IPS DF 6.9 (cell line): Measurements from ENCODE around the gene GNG12.

Experiments used
- DNase-seq: peaks from one replicate; pipeline ENCODE4 v3.0.0-alpha.2; 2013; ENCODE audit warnings: low read depth, low spot score
- H3K27ac ChIP-seq: one replicate; pipeline ENCODE4 v1.5.1; 2013; ENCODE audit warnings: low read length, control low read depth
- H3K27me3 ChIP-seq: 2 replicates; pipeline ENCODE4 v1.6.1; 2013; ENCODE audit warnings: mild to moderate bottlenecking, low read length; ENCODE audit not compliant: control insufficient read depth, insufficient read depth
- H3K36me3 ChIP-seq: 2 replicates; pipeline ENCODE4 v1.6.1; 2013; ENCODE audit warnings: low read length; ENCODE audit not compliant: control insufficient read depth, insufficient read depth
- H3K4me1 ChIP-seq: 2 replicates; pipeline ENCODE4 v1.6.1; 2013; ENCODE audit warnings: low read length; ENCODE audit not compliant: control insufficient read depth, insufficient read depth
- H3K4me3 ChIP-seq: 2 replicates; pipeline ENCODE4 v1.5.1; 2013; ENCODE audit warnings: mild to moderate bottlenecking, low read length
- H3K9me3 ChIP-seq: 2 replicates; pipeline ENCODE4 v1.6.1; 2013; ENCODE audit warnings: low read length, inconsistent platforms; ENCODE audit not compliant: control insufficient read depth, insufficient read depth
- WGBS: extraction: QIAGEN DNeasy Blood & Tissue Kit; methylation state at CpG from one replicate; pipeline ENCODE4 v1.1.7; 2013; ENCODE audit warnings: mixed read lengths, missing lambda C conversion rate; ENCODE audit not compliant: insufficient read length, insufficient coverage; 5-methylcytosine and 5-hydroxymethylcytosine counted together

The GNG12 gene

GRCh38 chr1:67788904-67789303, 44.4 kb downstream of the GNG12 start:
- no peaks in the 10 kb centered on the region for H3K9me3 ChIP-seq
- peaks cover 4% of the 10 kb centered on the region for H3K4me1 ChIP-seq
- H3K27me3 ChIP-seq, result no peaks in the 10 kb centered on the region
- H3K4me3 ChIP-seq, result no peak overlapping the region
- no peak overlapping the region for H3K27ac ChIP-seq
- no peak for DNase-seq
- WGBS, result no CpG with 5 or more reads among the region's 7 CpGs
- no peaks in the 10 kb centered on the region for H3K36me3 ChIP-seq

DNA sequence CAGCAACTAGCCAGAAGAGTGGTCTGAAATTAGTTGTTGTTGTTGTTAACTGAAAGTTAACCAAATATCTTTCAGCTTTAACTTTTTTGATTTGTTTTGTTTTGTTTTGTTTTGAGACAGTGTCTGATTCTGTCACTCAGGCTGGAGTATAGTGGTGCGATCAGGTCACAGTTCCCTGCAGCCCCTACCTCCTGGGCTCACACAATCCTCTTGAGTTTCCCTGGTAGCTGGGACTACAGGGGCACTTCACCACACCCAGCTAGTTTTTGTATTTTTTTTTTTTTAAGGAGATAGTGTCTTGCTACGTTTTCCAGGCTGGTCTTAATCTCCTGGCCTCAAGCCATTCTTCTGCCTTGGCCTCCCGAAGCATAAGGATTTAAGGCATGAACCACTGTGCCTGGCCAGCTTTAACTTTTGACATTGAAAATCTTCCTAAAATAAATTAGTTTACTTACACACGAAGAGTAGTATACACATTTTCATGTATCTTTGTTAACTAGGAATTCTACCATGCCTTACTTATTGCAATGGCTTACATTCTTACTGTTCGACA, 45.0 kb downstream of the GNG12 start:
- Histone ChIP-seq H3K9me3 (no peaks in the 10 kb centered on the region), H3K4me3 (no peak overlapping the region), H3K27me3 (no peaks in the 10 kb centered on the region), H3K36me3 (no peaks in the 10 kb centered on the region), H3K4me1 (peaks cover 4% of the 10 kb centered on the region), H3K27ac (no peak overlapping the region)
- no peak for DNase-seq
- WGBS, result no CpG with 5 or more reads among the region's 5 CpGs

GRCh38 chr1:67787746-67788145, 45.5 kb downstream of the GNG12 start:
- Histone ChIP-seq H3K36me3 (no peaks in the 10 kb centered on the region), H3K9me3 (no peaks in the 10 kb centered on the region), H3K4me3 (no peak overlapping the region), H3K4me1 (peaks cover 4% of the 10 kb centered on the region), H3K27me3 (no peaks in the 10 kb centered on the region), H3K27ac (no peak overlapping the region)
- no peak for DNase-seq
- WGBS, result no CpG with 5 or more reads among the region's 2 CpGs

DNA sequence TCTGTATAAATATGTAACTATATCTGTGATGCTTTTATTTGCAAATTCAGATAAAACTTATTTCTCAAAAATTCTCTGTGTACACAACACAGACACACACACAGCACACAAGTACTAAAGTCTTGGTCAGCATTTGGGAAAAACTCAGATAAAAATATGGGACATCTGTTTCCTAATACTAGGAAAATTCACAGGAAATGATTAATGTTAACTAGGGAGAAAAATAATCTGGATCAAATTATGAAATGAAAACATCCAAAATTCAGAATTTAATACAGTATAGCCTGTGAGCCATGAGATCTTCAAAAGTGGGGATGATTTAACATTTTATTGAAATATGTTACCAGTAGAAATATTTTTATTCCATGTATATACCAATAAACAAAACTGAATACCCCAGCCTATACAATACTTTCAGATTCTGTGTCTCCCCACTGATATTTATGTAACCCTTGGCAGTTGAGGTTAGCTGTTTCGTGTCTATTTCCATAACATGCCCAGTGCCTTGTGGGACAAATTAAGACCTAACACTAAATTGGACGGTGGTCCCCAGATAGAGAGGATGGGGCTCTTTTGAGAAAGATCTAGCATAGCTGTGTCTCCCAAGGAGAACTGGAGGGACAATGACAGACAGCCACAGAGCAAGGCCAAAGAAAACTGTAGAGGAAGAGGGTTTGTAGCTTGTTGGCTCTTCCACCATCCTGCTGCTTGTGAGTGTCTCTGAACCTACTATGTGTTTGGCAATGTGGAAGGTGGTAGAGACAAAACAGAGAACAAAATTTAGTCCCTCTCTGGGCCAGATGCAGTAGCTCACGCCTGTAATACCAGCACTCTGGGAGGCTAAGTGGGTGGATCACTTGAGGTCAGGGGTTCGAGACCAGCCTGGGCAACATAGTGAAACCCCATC, 47.2 kb downstream of the GNG12 start:
- no CpG with 5 or more reads among the region's 4 CpGs for WGBS
- H3K27ac ChIP-seq, result no peak overlapping the region

DNA sequence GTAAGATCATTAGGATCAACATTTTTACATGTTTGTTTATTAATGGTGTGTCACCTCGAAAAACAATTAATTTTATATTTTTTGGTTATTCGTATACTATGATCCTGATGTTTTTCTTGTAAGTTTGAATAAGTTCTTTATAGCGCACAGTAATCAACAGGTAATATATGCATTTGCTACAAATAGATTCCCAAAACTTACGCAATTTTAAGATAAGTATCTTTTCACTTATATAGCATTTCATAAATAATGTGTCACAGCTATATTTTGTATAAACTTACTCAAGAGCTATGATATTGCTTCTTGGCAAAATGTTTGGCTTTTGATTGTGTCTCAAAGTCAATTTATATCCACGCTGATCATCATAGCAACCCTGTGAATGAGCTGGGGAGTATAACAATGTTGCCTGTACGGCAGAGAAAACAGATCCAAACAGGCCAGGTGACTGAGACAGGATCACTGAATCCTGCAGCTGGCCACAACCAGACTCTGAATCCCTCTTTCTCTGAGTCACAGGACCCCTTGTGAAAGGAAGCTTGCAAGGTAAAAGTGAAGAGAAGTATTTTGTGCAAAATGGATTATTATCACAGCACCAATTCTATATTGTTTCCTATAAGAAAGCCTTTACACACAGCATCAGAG, 48.6 kb downstream of the GNG12 start:
- Histone ChIP-seq H3K27ac (no peak overlapping the region), H3K27me3 (no peaks in the 10 kb centered on the region), H3K4me3 (no peak overlapping the region), H3K9me3 (no peaks in the 10 kb centered on the region), H3K36me3 (no peaks in the 10 kb centered on the region), H3K4me1 (no peaks in the 10 kb centered on the region)
- WGBS, result no CpG with 5 or more reads among the region's 6 CpGs
- no peak for DNase-seq

More for the DNA sequence above, 47.2 kb downstream of the GNG12 start:
- H3K4me3 ChIP-seq, result no peak overlapping the region
- no peaks in the 10 kb centered on the region for H3K27me3 ChIP-seq
- no peak for DNase-seq
- H3K36me3 ChIP-seq, result no peaks in the 10 kb centered on the region
- H3K4me1 ChIP-seq, result no peaks in the 10 kb centered on the region
- H3K9me3 ChIP-seq, result no peaks in the 10 kb centered on the region

- Histone ChIP-seq H3K27me3 (no peaks in the 10 kb centered on the region), H3K9me3 (no peaks in the 10 kb centered on the region), H3K4me1 (no peaks in the 10 kb centered on the region), H3K36me3 (no peaks in the 10 kb centered on the region), H3K4me3 (no peak overlapping the region), H3K27ac (no peak overlapping the region)
- WGBS, result no CpG with 5 or more reads among the region's 2 CpGs
- no peak for DNase-seq
These were observed 52.6 kb downstream of the GNG12 start for GRCh38 chr1:67780637-67781036.

DNA sequence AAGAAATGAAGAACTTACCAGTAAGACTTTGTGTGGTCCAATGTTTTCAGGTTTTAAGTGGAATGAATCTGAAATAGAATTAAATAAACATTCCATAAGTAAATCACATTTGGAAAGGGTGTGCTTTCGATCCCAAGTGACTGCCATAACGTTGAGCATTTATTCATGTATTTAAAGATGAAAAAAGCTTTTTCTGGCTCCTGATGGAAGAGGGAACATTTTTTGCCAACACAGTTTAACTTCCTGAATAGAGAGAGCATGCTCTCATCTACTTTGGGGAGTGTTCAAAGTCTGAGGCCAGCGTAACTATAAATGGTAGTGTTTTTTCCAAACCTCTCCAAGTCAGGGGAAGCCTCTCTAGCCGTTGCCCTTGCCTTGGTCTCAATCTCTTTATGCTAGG, 55.8 kb downstream of the GNG12 start:
- Histone ChIP-seq H3K27me3 (no peaks in the 10 kb centered on the region), H3K27ac (no peak overlapping the region), H3K4me1 (no peaks in the 10 kb centered on the region), H3K9me3 (no peaks in the 10 kb centered on the region), H3K4me3 (no peak overlapping the region), H3K36me3 (no peaks in the 10 kb centered on the region)
- DNase-seq, result no peak
- WGBS, result no CpG with 5 or more reads among the region's 4 CpGs

GRCh38 chr1:67777016-67777415, 56.3 kb downstream of the GNG12 start:
- Histone ChIP-seq H3K27me3 (no peaks in the 10 kb centered on the region), H3K27ac (no peak overlapping the region), H3K4me1 (no peaks in the 10 kb centered on the region), H3K36me3 (no peaks in the 10 kb centered on the region), H3K9me3 (no peaks in the 10 kb centered on the region), H3K4me3 (no peak overlapping the region)
- no peak for DNase-seq

GRCh38 chr1:67773462-67773861, 59.8 kb downstream of the GNG12 start:
- H3K27ac ChIP-seq, result no peak overlapping the region
- no peak overlapping the region for H3K4me3 ChIP-seq
- no CpG with 5 or more reads among the region's 4 CpGs for WGBS
- H3K9me3 ChIP-seq, result no peaks in the 10 kb centered on the region
- H3K36me3 ChIP-seq, result no peaks in the 10 kb centered on the region
- H3K4me1 ChIP-seq, result no peaks in the 10 kb centered on the region
- no peak for DNase-seq
- no peaks in the 10 kb centered on the region for H3K27me3 ChIP-seq

- H3K36me3 ChIP-seq, result no peaks in the 10 kb centered on the region
- no CpG with 5 or more reads among the region's 1 CpG for WGBS
- H3K4me3 ChIP-seq, result no peak overlapping the region
- H3K9me3 ChIP-seq, result no peaks in the 10 kb centered on the region
- no peaks in the 10 kb centered on the region for H3K27me3 ChIP-seq
- no peaks in the 10 kb centered on the region for H3K4me1 ChIP-seq
- H3K27ac ChIP-seq, result no peak overlapping the region
- DNase-seq, result no peak
These were observed 61.5 kb downstream of the GNG12 start for GRCh38 chr1:67771749-67772148.
